Astrocyte (in vitro differentiated cells and primary cell): ENCODE data around the gene RPP30. TPM values are rescaled to one million over a fixed set of nuclear protein-coding genes. Genes with fewer than 3 reads are reported as not detected.
A peak's percentile ranks its signal among the peaks of the same experiment; 100 is the strongest.

ENCODE experiments used
- DNase-seq: peaks from one replicate; pipeline ENCODE4 v3.0.0-alpha.2; 2010; ENCODE audit warnings: low read depth
- FAIRE-seq: peaks from 2 replicates; lab custom pipeline; 2011; peaks lifted over from hg19 to GRCh38; lab: Jason Lieb, UNC
- H2AFZ ChIP-seq: 2 replicates; pipeline ENCODE4 v1.6.0; 2012; ENCODE audit warnings: low read depth, low read length, inconsistent platforms
- H3K27ac ChIP-seq: 2 replicates; pipeline ENCODE4 v1.5.1; 2011; ENCODE audit warnings: low read depth, low read length, inconsistent platforms
- H3K27me3 ChIP-seq: 2 replicates; pipeline ENCODE4 v1.6.0; 2011; ENCODE audit warnings: low read length, inconsistent platforms; ENCODE audit not compliant: insufficient read depth
- H3K36me3 ChIP-seq: 2 replicates; pipeline ENCODE4 v1.5.1; 2011; ENCODE audit warnings: low read length, inconsistent platforms; ENCODE audit not compliant: insufficient read depth
- H3K4me1 ChIP-seq: 2 replicates; pipeline ENCODE4 v1.5.1; 2011; ENCODE audit warnings: low read length, inconsistent platforms; ENCODE audit not compliant: insufficient read depth
- H3K4me2 ChIP-seq: 2 replicates; pipeline ENCODE4 v1.6.0; 2012; ENCODE audit warnings: low read length, inconsistent platforms
- H3K4me3 ChIP-seq: 2 replicates; pipeline ENCODE4 v1.5.1; 2011; ENCODE audit warnings: low read depth, mild to moderate bottlenecking, low read length, inconsistent platforms; ENCODE audit not compliant: insufficient read depth
- H3K79me2 ChIP-seq: 2 replicates; pipeline ENCODE4 v1.6.0; 2012; ENCODE audit warnings: mild to moderate bottlenecking, low read length, inconsistent platforms; ENCODE audit not compliant: insufficient read depth
- H3K9ac ChIP-seq: 2 replicates; pipeline ENCODE4 v1.6.0; 2012; ENCODE audit warnings: mild to moderate bottlenecking, low read length, inconsistent platforms
- H3K9me3 ChIP-seq: 2 replicates; pipeline ENCODE4 v1.5.1; 2012; ENCODE audit warnings: low read depth, mild to moderate bottlenecking, low read length, inconsistent platforms; ENCODE audit not compliant: insufficient read depth
- H4K20me1 ChIP-seq: 2 replicates; pipeline ENCODE4 v1.6.0; 2012; ENCODE audit warnings: low read length, inconsistent platforms; ENCODE audit not compliant: insufficient read depth
- H3K27ac Mint-ChIP-seq: one replicate; pipeline ENCODE4 v1.8.0; 2021; ENCODE audit warnings: mild to moderate bottlenecking, mixed read lengths; ENCODE audit not compliant: unreplicated experiment
- H3K27me3 Mint-ChIP-seq: one replicate; pipeline ENCODE4 v1.8.0; 2021; ENCODE audit warnings: low read depth, mixed read lengths; ENCODE audit not compliant: unreplicated experiment
- H3K36me3 Mint-ChIP-seq: one replicate; pipeline ENCODE4 v1.8.0; 2021; ENCODE audit warnings: low read depth, mixed read lengths; ENCODE audit not compliant: unreplicated experiment
- H3K4me1 Mint-ChIP-seq: one replicate; pipeline ENCODE4 v1.8.0; 2021; ENCODE audit warnings: low read depth, mixed read lengths; ENCODE audit not compliant: unreplicated experiment
- H3K4me3 Mint-ChIP-seq: one replicate; pipeline ENCODE4 v1.8.0; 2021; ENCODE audit warnings: mild to moderate bottlenecking, moderate library complexity, mixed read lengths; ENCODE audit not compliant: unreplicated experiment
- H3K9me3 Mint-ChIP-seq: one replicate; pipeline ENCODE4 v1.8.0; 2021; ENCODE audit warnings: mild to moderate bottlenecking, mixed read lengths; ENCODE audit not compliant: unreplicated experiment
- CTCF ChIP-seq: IDR thresholded peaks from 2 replicates; pipeline ENCODE4 v1.5.1; 2011; ENCODE audit warnings: low read depth, mild to moderate bottlenecking, inconsistent platforms, low read length, moderate library complexity; ENCODE audit not compliant: insufficient read depth
- EZH2 ChIP-seq: IDR thresholded peaks from 2 replicates; pipeline ENCODE4 v1.6.1; 2012; ENCODE audit warnings: mild to moderate bottlenecking, low read length, inconsistent platforms; ENCODE audit not compliant: insufficient read depth
- total RNA-seq: library from RNA; stranded (reverse); gene quantifications from 2 replicates; pipeline ENCODE4 v1.2.1, GENCODE V29; 2021

Gene RPP30
- total RNA-seq, 1 donor from 2014 or later = 32.0 TPM

GRCh38 chr10:90936276-90936659 is 64.5 kb downstream of the RPP30 start:
- Histone ChIP-seq H4K20me1 (no peaks in the 10 kb centered on the region), H3K79me2 (no peaks in the 10 kb centered on the region), H2AFZ (no peak overlapping the region), H3K27ac (no peak overlapping the region), H3K4me2 (peak overlapping the region; percentile 60), H3K9ac (no peak overlapping the region), H3K9me3 (no peaks in the 10 kb centered on the region), H3K27me3 (no peaks in the 10 kb centered on the region), H3K4me1 (peaks cover 24% of the 10 kb centered on the region), H3K36me3 (no peaks in the 10 kb centered on the region), H3K4me3 (no peak overlapping the region)
- FAIRE-seq (no peak), DNase-seq (no peak)
- Mint-ChIP-seq H3K36me3 (peaks cover 3% of the 10 kb centered on the region), H3K27ac (peak overlapping the region; percentile 99), H3K9me3 (no peaks in the 10 kb centered on the region), H3K4me3 (peak overlapping the region; percentile 67), H3K27me3 (no peaks in the 10 kb centered on the region), H3K4me1 (peaks cover 65% of the 10 kb centered on the region)
- TF ChIP-seq EZH2 (no peak), CTCF (no peak)

GRCh38 chr10:90937645-90938258 is 66.0 kb downstream of the RPP30 start:
- no peak for FAIRE-seq
- DNase-seq = no peak
- H3K36me3 Mint-ChIP-seq = peaks cover 3% of the 10 kb centered on the region
- peak overlapping the region; percentile 88 for H3K27ac Mint-ChIP-seq
- H3K4me3 Mint-ChIP-seq = no peak overlapping the region
- Histone ChIP-seq H3K4me2 (peak overlapping the region; percentile 39), H3K9me3 (no peaks in the 10 kb centered on the region), H4K20me1 (no peaks in the 10 kb centered on the region), H3K27ac (no peak overlapping the region), H3K4me1 (peaks cover 18% of the 10 kb centered on the region), H3K79me2 (no peaks in the 10 kb centered on the region), H2AFZ (no peak overlapping the region), H3K4me3 (no peak overlapping the region), H3K27me3 (no peaks in the 10 kb centered on the region), H3K36me3 (no peaks in the 10 kb centered on the region), H3K9ac (no peak overlapping the region)
- peaks cover 53% of the 10 kb centered on the region for H3K4me1 Mint-ChIP-seq
- H3K27me3 Mint-ChIP-seq = no peaks in the 10 kb centered on the region
- TF ChIP-seq EZH2 (no peak), CTCF (no peak)
- H3K9me3 Mint-ChIP-seq = no peaks in the 10 kb centered on the region

GRCh38 chr10:90939116-90939515 is 67.3 kb downstream of the RPP30 start:
- H3K4me2 ChIP-seq = no peak overlapping the region
- no peak overlapping the region for H3K4me3 ChIP-seq
- H3K36me3 ChIP-seq = no peaks in the 10 kb centered on the region
- peaks cover 41% of the 10 kb centered on the region for H3K4me1 Mint-ChIP-seq
- H4K20me1 ChIP-seq = no peaks in the 10 kb centered on the region
- H3K27me3 Mint-ChIP-seq = no peaks in the 10 kb centered on the region
- H3K9ac ChIP-seq = no peak overlapping the region
- H3K9me3 ChIP-seq = no peaks in the 10 kb centered on the region
- H3K4me3 Mint-ChIP-seq = no peak overlapping the region
- no peak overlapping the region for H2AFZ ChIP-seq
- peaks cover 3% of the 10 kb centered on the region for H3K36me3 Mint-ChIP-seq
- TF ChIP-seq EZH2 (no peak), CTCF (no peak)
- H3K9me3 Mint-ChIP-seq = peaks cover 3% of the 10 kb centered on the region
- DNase-seq = no peak
- H3K4me1 ChIP-seq = peaks cover 18% of the 10 kb centered on the region
- no peak overlapping the region for H3K27ac Mint-ChIP-seq
- no peak overlapping the region for H3K27ac ChIP-seq
- no peaks in the 10 kb centered on the region for H3K27me3 ChIP-seq
- FAIRE-seq = no peak
- H3K79me2 ChIP-seq = no peaks in the 10 kb centered on the region
